GM21619 (cell line): ENCODE measurements around the gene C11orf65.
"Not testable (repeated sequence)": the region's sequence is repeated elsewhere in the genome, so short reads cannot be mapped to it uniquely, and the experiment has no call there.

ENCODE experiments used
- ATAC-seq: cut with Tn5 transposase; IDR thresholded peaks from one replicate; pipeline ENCODE4 v1.9.1; 2021; ENCODE audit not compliant: unreplicated experiment

The C11orf65 gene

GRCh38 chr11:108373505-108373904 lies 93.8 kb downstream of the C11orf65 start:
- not testable (repeated sequence) for ATAC-seq

GRCh38 chr11:108370990-108371389 lies 96.3 kb downstream of the C11orf65 start:
- no peak for ATAC-seq

DNA sequence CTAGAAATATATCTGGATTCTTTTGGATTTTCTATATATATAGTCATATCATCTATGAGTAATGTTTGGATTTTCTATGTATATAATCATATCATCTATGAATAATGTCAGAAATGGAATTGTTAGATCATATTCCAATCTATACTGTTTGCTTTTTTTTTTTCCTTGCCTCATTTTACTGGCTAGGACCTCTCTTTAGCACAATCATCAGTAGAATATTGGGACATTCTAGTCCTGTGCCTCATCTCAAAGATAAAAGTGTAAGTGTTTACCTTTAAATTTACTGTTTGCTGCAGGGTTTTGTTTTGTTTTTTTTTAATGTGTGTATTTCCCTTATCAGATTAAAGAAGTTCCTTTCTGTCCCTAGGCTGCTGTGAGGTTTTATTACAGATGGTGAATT lies 97.0 kb downstream of the C11orf65 start:
- no peak for ATAC-seq

- ATAC-seq = no peak
Measured at GRCh38 chr11:108369064-108369463, 98.3 kb downstream of the C11orf65 start.

- ATAC-seq = no peak
Measured at GRCh38 chr11:108368134-108368533, 99.2 kb downstream of the C11orf65 start.

- no peak for ATAC-seq
Measured at GRCh38 chr11:108364159-108364558, 103.2 kb downstream of the C11orf65 start.

DNA sequence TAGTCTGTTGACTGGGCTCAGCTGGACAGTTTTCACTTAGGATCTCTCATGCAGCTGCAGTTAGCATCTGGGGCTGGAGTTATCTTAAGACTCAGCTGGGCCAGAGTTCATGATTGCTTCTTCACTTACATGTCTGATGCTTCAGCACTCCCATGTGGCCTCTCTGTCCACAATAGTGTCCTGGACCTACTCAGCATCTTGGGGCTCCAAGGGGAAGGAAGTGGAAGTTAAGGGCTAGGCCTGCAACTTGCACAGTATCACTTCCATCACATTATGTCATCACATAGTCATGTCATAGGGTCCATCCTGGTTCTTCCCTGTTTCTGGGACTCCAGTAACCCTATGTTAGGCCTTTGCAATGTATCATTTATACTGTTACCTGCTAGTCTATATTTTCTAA lies 115.9 kb downstream of the C11orf65 start:
- ATAC-seq = no peak

DNA sequence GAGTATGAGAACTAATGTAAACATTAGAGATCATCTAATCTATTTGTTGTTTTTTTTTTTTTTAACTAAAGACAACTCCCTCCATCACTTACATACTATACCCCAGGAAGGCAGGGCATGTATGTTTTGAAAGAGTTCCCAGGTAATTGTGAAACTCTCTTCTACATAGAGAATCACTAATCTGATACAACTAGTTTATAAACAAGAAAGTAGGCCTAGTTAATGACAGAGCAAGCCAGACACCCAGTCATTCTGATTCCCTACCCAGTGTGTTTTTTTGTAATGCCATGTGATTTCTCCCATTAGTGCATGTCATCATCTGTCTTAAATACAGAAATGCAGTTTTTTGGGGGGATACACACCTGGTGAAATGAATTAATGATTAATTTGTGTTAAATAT lies 120.9 kb downstream of the C11orf65 start:
- no peak for ATAC-seq

DNA sequence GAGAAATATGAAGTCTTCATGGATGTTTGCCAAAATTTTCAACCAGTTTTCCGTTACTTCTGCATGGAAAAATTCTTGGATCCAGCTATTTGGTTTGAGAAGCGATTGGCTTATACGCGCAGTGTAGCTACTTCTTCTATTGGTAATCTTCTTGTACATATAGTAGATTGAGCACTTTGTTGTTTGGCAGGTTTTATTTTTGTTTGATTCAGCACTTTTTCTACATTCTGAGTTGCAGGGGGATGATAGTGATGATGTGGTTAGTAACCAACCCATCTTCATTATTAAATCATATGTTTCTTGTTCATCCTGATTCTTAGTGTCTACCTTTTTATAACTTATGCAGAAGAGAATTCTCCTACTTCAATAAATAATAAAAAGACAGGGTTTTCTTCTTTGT lies 121.6 kb downstream of the C11orf65 start:
- no peak for ATAC-seq

DNA sequence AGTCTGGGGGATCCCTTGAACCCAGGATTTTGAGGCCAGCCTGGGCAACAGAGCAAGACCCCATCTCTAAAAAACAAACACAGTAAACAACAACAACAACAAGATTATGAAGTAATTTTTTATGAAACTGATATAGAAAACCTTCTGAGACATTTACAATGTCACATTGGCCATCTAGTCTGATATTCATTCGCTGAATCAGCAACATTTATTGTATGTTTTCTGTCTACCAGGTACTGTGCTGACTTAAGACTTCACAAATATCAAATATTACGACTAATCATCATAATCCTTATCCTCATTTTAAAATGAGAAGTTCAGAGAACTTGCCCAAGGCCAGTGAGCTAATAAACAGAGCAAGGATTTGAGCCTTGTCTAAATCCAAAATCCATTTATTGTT lies 123.6 kb downstream of the C11orf65 start:
- ATAC-seq = no peak

GRCh38 chr11:108341654-108342053 lies 125.7 kb downstream of the C11orf65 start:
- no peak for ATAC-seq

DNA sequence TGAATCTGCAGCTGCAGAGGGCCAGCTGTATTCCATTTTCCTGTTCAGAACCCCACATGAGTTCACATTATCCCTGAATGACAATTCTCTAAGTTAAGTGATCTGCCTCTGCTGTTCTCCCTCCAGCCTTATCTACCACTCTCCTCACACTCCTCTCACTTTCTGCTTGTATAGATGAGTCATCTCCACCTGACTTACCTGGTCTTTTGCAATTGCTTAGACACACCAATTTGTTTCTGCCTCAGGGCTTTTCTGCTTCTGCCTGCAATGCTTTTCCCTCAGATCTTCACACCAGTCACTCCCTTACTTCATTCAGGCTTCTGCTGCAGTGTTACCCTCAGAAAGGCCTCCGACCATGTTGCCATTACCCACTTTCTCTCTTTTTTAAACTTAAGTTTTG lies 126.4 kb downstream of the C11orf65 start:
- no peak for ATAC-seq

GRCh38 chr11:108338750-108339149 lies 128.6 kb downstream of the C11orf65 start:
- ATAC-seq = no peak

GRCh38 chr11:108333403-108333899 lies 133.9 kb downstream of the C11orf65 start:
- no peak for ATAC-seq
